Thoracic aorta (tissue), 2 donors: ENCODE data around the gene NOS3. TPM values are rescaled to one million over a fixed set of nuclear protein-coding genes. Genes with fewer than 3 reads are reported as not detected.
A peak's percentile ranks its signal among the peaks of the same experiment; 100 is the strongest.

Source experiments
- ATAC-seq: fragments of 150-250 bp; one replicate; pipeline ENCODE4 v1.8.0; 2017; ENCODE audit warnings: low read depth; ENCODE audit not compliant: insufficient number of reproducible peaks, low FRiP score
- DNase-seq: peaks from one replicate; pipeline ENCODE4 v3.0.0-alpha.2; 2020; ENCODE audit warnings: low spot score
- H3K27ac ChIP-seq, 2 donors: fragments of 200-600 bp; sonication (generic); 1 replicate in 1 of 2; 2 replicates in 1 of 2; pipeline ENCODE4 v1.5.1; 2016; ENCODE audit warnings: mild to moderate bottlenecking in 2 of 2, moderate library complexity in 2 of 2
- H3K27me3 ChIP-seq: fragments of 200-600 bp; sonication (generic); replicated peaks from 2 replicates; pipeline ENCODE4 v1.6.0; 2016; ENCODE audit warnings: mild to moderate bottlenecking; ENCODE audit not compliant: insufficient read depth
- H3K36me3 ChIP-seq: fragments of 200-600 bp; sonication (generic); one replicate; pipeline ENCODE4 v1.5.1; 2016
- H3K4me1 ChIP-seq, 2 donors: fragments of 200-600 bp; sonication (generic); 1 replicate in 1 of 2; 2 replicates in 1 of 2; pipeline versions ENCODE4 v1.5.1 to v1.6.0; 2016; ENCODE audit warnings: low read depth in 2 of 2, mild to moderate bottlenecking in 1 of 2; ENCODE audit not compliant: control insufficient read depth in 1 of 2
- H3K4me3 ChIP-seq: fragments of 200-600 bp; sonication (generic); 2 replicates; pipeline ENCODE4 v1.5.1; 2016; ENCODE audit warnings: mild to moderate bottlenecking
- H3K9me3 ChIP-seq: fragments of 200-600 bp; sonication (generic); 2 replicates; pipeline ENCODE4 v1.5.1; 2016
- CTCF ChIP-seq: fragments of 200-600 bp; sonication (generic); IDR thresholded peaks from one replicate; pipeline ENCODE4 v1.5.1; 2019; ENCODE audit warnings: antibody characterized with exemption
- total RNA-seq, 2 donors: library from RNA; depleted of rRNA; stranded (reverse); fragments of >200 nt; gene quantifications; one replicate each; pipeline versions ENCODE4 v1.1.0 to v1.2.3, GENCODE V29; 2016

Gene NOS3
- total RNA-seq, 2 donors from 2014 or later, result 8.4 to 18.6 TPM

DNA sequence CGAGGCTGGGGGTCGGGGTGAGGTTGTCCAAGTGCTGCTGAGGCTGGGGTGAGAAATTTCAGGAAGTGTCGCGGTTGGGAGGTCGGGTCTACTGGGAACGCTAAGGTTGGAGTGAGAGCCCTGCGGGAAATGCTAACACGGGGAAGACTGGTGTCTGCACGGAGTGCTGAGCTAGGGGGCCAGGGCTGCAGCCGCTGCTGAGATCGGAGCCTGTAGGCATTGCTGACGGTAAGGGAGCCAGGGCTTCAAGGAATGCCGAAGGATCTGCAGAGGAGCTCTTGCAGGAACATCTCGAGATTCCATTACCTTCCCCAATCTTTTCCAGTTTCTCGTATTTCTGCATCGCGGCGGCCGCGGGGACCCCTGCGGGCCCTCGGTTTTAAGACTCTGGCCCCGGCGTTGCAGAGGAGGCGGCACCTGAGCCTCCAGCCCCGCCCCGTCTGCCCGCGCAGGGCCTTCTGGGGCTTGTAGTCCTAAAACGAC, 66.7 kb downstream of the NOS3 start, which contains the start of gene CDK5:
Gene CDK5, minus strand, starts transcription at position 392 of the 483 bp plus-strand sequence. Its CDS starts 49 bp downstream, at position 343.
- Histone ChIP-seq H3K4me3 (peak within 1 kb of the TSS; percentile 98), H3K27ac (peak within 1 kb of the TSS; percentile 81 to 97), H3K36me3 (no peaks in the 10 kb centered on the region), H3K9me3 (no peaks in the 10 kb centered on the region), H3K4me1 (peaks cover 34 to 47% of the 10 kb centered on the region in 2 donors), H3K27me3 (no peaks in the 10 kb centered on the region)
- ATAC-seq, result peak; percentile 15
- no peak for TF ChIP-seq CTCF
- DNase-seq, result no peak

GRCh38 chr7:151057989-151058780, 67.4 kb downstream of the NOS3 start:
- peak overlapping the region; percentile 81 to 97 for H3K27ac ChIP-seq
- ATAC-seq, result peak; percentile 92
- H3K9me3 ChIP-seq, result no peaks in the 10 kb centered on the region
- H3K4me1 ChIP-seq, result peaks cover 37 to 50% of the 10 kb centered on the region in 2 donors
- TF ChIP-seq CTCF, result no peak
- no peaks in the 10 kb centered on the region for H3K36me3 ChIP-seq
- no peaks in the 10 kb centered on the region for H3K27me3 ChIP-seq
- DNase-seq, result peak; percentile 97
- H3K4me3 ChIP-seq, result peak overlapping the region; percentile 98

DNA sequence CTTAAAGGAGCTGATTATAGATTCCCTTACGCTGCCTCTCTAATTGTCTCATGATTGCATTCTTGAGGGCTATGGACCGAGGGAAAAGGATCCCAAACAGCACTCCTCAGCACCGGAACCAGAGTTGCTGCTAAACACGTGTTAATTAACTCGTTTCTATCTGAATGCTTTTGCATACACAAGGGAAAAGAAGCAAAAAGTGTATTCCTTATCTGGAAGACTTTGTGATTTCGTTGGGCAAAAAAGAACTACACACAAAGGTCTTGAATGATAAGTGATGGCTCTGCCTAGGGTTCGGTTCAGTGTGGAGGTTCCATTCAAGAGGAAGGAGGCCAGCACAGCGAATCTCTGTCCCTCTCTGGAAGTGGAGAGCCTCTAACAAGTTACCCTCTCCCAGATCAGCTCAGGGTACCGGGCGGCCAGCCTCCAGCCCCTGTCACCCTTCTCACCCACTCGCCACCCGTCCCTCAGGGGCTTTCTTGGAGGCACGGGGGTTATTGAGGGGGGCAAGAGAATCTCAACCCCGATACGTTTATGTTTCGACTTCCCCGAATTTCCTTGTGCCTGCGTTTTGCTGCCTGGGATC, 68.1 kb downstream of the NOS3 start:
- H3K27ac ChIP-seq, result peak overlapping the region; percentile 81 to 97
- no peaks in the 10 kb centered on the region for H3K27me3 ChIP-seq
- no peaks in the 10 kb centered on the region for H3K9me3 ChIP-seq
- no peak for TF ChIP-seq CTCF
- ATAC-seq (no peak), DNase-seq (no peak)
- no peaks in the 10 kb centered on the region for H3K36me3 ChIP-seq
- peak overlapping the region; percentile 98 for H3K4me3 ChIP-seq
- peaks cover 37 to 56% of the 10 kb centered on the region in 2 donors for H3K4me1 ChIP-seq

- peaks cover 37 to 56% of the 10 kb centered on the region in 2 donors for H3K4me1 ChIP-seq
These were observed 68.7 kb downstream of the NOS3 start, which contains the start of gene SLC4A2 for GRCh38 chr7:151059367-151060112. Gene SLC4A2 (plus strand): TSS chr7:151059589. CDS start chr7:151061988, 2,399 bp downstream.

More at GRCh38 chr7:151059367-151060112, 68.7 kb downstream of the NOS3 start, which contains the start of gene SLC4A2:
- H3K27me3 ChIP-seq, result no peaks in the 10 kb centered on the region
- H3K4me3 ChIP-seq, result peak within 1 kb of the TSS; percentile 98
- H3K36me3 ChIP-seq, result peaks cover 2% of the 10 kb centered on the region
- peak; percentile 55 for TF ChIP-seq CTCF
- H3K9me3 ChIP-seq, result no peaks in the 10 kb centered on the region
- peak within 1 kb of the TSS; percentile 81 to 97 for H3K27ac ChIP-seq
- peak; percentile 16 for ATAC-seq
- DNase-seq, result peak; percentile 36
